LNCaP clone FGC (cell line): Measurements from ENCODE around the gene MASP1.
"Not testable (repeated sequence)": the region's sequence is repeated elsewhere in the genome, so short reads cannot be mapped to it uniquely, and the experiment has no call there.

Source experiments
- DNase-seq: peaks from one replicate; pipeline ENCODE4 v3.0.0-alpha.2; 2011; ENCODE audit warnings: low read depth
- H3K4me3 ChIP-seq: 2 replicates; pipeline ENCODE4 v1.5.1; 2011; ENCODE audit warnings: mild to moderate bottlenecking, low read depth, low read length, control low read depth
- CTCF ChIP-seq: IDR thresholded peaks from 2 replicates; pipeline ENCODE4 v1.5.1; 2012; ENCODE audit warnings: mild to moderate bottlenecking; ENCODE audit not compliant: control insufficient read depth, insufficient read depth; ENCODE audit errors: extremely low read depth

MASP1 gene

GRCh38 chr3:187243933-187244524 is 47.5 kb downstream of the MASP1 start:
- no peak overlapping the region for H3K4me3 ChIP-seq
- no peak for TF ChIP-seq CTCF
- DNase-seq, result no peak

GRCh38 chr3:187242900-187243299 is 48.6 kb downstream of the MASP1 start:
- no peak overlapping the region for H3K4me3 ChIP-seq
- no peak for TF ChIP-seq CTCF
- no peak for DNase-seq

- TF ChIP-seq CTCF, result no peak
- no peak for DNase-seq
- H3K4me3 ChIP-seq, result no peak overlapping the region
Measured at GRCh38 chr3:187242435-187242834, 49.1 kb downstream of the MASP1 start.

- not testable (repeated sequence) for DNase-seq, H3K4me3 ChIP-seq
Measured at GRCh38 chr3:187238835-187239234, 52.7 kb downstream of the MASP1 start.

- TF ChIP-seq CTCF, result no peak
- no peak for DNase-seq
- no peak overlapping the region for H3K4me3 ChIP-seq
Measured at GRCh38 chr3:187238239-187238638, 53.3 kb downstream of the MASP1 start.

- no peak for DNase-seq
- TF ChIP-seq CTCF, result no peak
- H3K4me3 ChIP-seq, result no peak overlapping the region
Measured at GRCh38 chr3:187237741-187238140, 53.8 kb downstream of the MASP1 start.

GRCh38 chr3:187236962-187237361 is 54.6 kb downstream of the MASP1 start:
- DNase-seq, result no peak
- no peak overlapping the region for H3K4me3 ChIP-seq
- no peak for TF ChIP-seq CTCF
